GM23338 (cell line): ENCODE measurements around the gene TWIST2. TPM values are rescaled to one million over a fixed set of nuclear protein-coding genes. Genes with fewer than 3 reads are reported as not detected.

Experiments used
- ATAC-seq: fragments of 200-7000 bp; cut with Tn5 transposase; 3 replicates; pipeline ENCODE4 v1.9.1; 2020
- DNase-seq: peaks from one replicate; pipeline ENCODE4 v3.0.0-alpha.2; 2015; ENCODE audit warnings: low spot score
- H2AFZ ChIP-seq: fragments of 200-600 bp; sonication (generic); 2 replicates; pipeline ENCODE4 v1.8.0; 2016; ENCODE audit warnings: antibody characterized with exemption, mild to moderate bottlenecking, moderate library complexity
- H3F3A ChIP-seq: fragments of 200-600 bp; sonication (generic); replicated peaks from 2 replicates; pipeline ENCODE4 v1.8.0; 2017; ENCODE audit warnings: antibody characterized with exemption, mixed run types, low read depth
- H3K27ac ChIP-seq: fragments of 200-600 bp; sonication (generic); 2 replicates; pipeline ENCODE4 v1.6.1; 2016; ENCODE audit warnings: low read depth
- H3K27me3 ChIP-seq: fragments of 200-600 bp; sonication (generic); 2 replicates; pipeline ENCODE4 v1.8.0; 2016; ENCODE audit warnings: mild to moderate bottlenecking, mixed run types, moderate library complexity; ENCODE audit not compliant: insufficient read depth
- H3K36me3 ChIP-seq: fragments of 200-600 bp; sonication (generic); 2 replicates; pipeline ENCODE4 v1.8.0; 2016; ENCODE audit warnings: mild to moderate bottlenecking; ENCODE audit not compliant: insufficient read depth
- H3K4me1 ChIP-seq: fragments of 200-600 bp; sonication (generic); 2 replicates; pipeline ENCODE4 v1.8.0; 2016; ENCODE audit warnings: mild to moderate bottlenecking, moderate library complexity; ENCODE audit not compliant: insufficient read depth
- H3K4me2 ChIP-seq: fragments of 200-600 bp; sonication (generic); 2 replicates; pipeline ENCODE4 v1.7.1; 2017; ENCODE audit warnings: mixed run types
- H3K4me3 ChIP-seq: fragments of 200-600 bp; sonication (generic); 2 replicates; pipeline ENCODE4 v1.6.1; 2016; ENCODE audit warnings: mixed run types
- H3K79me2 ChIP-seq: fragments of 200-600 bp; sonication (generic); replicated peaks from 2 replicates; pipeline ENCODE4 v1.8.0; 2017; ENCODE audit warnings: mild to moderate bottlenecking; ENCODE audit not compliant: insufficient read depth
- H3K9me2 ChIP-seq: fragments of 200-600 bp; sonication (generic); 2 replicates; pipeline ENCODE4 v1.8.0; 2017; ENCODE audit not compliant: insufficient read depth
- H4K20me1 ChIP-seq: fragments of 200-600 bp; sonication (generic); replicated peaks from 2 replicates; pipeline ENCODE4 v1.8.0; 2017; ENCODE audit warnings: mild to moderate bottlenecking; ENCODE audit not compliant: insufficient read depth
- H3K27ac Mint-ChIP-seq: 2 replicates; pipeline ENCODE4 v1.8.0; 2020; ENCODE audit warnings: inconsistent platforms, mild to moderate bottlenecking, moderate library complexity, mixed read lengths
- H3K27me3 Mint-ChIP-seq: 3 replicates; pipeline ENCODE4 v1.8.0; 2022; ENCODE audit warnings: low read depth, mild to moderate bottlenecking, moderate library complexity, mixed read lengths, inconsistent platforms; ENCODE audit not compliant: insufficient read depth, poor library complexity
- H3K36me3 Mint-ChIP-seq: 3 replicates; pipeline ENCODE4 v1.8.0; 2021; ENCODE audit warnings: low read depth, mild to moderate bottlenecking, inconsistent platforms, moderate library complexity, mixed read lengths
- H3K4me1 Mint-ChIP-seq: 3 replicates; pipeline ENCODE4 v1.8.0; 2020; ENCODE audit warnings: mild to moderate bottlenecking, inconsistent platforms, mixed read lengths
- H3K4me3 Mint-ChIP-seq: 3 replicates; pipeline ENCODE4 v1.8.0; 2021; ENCODE audit warnings: moderate library complexity, mild to moderate bottlenecking, inconsistent platforms, mixed read lengths
- H3K9me3 Mint-ChIP-seq: 3 replicates; pipeline ENCODE4 v1.8.0; 2020; ENCODE audit warnings: moderate library complexity, mild to moderate bottlenecking, inconsistent platforms, mixed read lengths
- EZH2 ChIP-seq: fragments of 200-600 bp; sonication (generic); IDR thresholded peaks from one replicate; pipeline ENCODE4 v1.8.0; 2017; ENCODE audit warnings: antibody characterized with exemption, mild to moderate bottlenecking, low read depth; ENCODE audit not compliant: unreplicated experiment
- ZNF462 ChIP-seq: fragments of 250-450 bp; sonication (Bioruptor Pico); IDR thresholded peaks from 2 replicates; pipeline ENCODE4 v1.5.0; 2020; ENCODE audit warnings: mild to moderate bottlenecking, moderate library complexity
- polyA plus RNA-seq: library from polyadenylated mRNA; unstranded; fragments of >200 nt; fragmentation: Nextera tagmentation; extraction: Ambion mirVana; gene quantifications from 2 replicates; pipeline ENCODE4 v1.2.1, GENCODE V29; 2016
- total RNA-seq: library from RNA; depleted of rRNA; stranded (reverse); fragments of >200 nt; shearing (Covaris generic); gene quantifications from 2 replicates; pipeline ENCODE4 v1.2.3, GENCODE V29; 2014
- TF ChIP-seq, protein P1 (sequence below), 2 experiments: fragments of 200-600 bp in 1 of 2; sonication (generic) in 1 of 2; conservative IDR thresholded peaks; 2 replicates each; pipeline versions ENCODE4 v1.5.1 to v1.6.1; 2016 to 2017; ENCODE audit warnings: antibody characterized with exemption in 2 of 2, low read depth in 2 of 2, mild to moderate bottlenecking in 2 of 2, moderate library complexity in 1 of 2

Gene TWIST2
- total and polyA plus RNA-seq, 2 experiments from 2014 or later, result 7.0 to 12.5 TPM

DNA sequence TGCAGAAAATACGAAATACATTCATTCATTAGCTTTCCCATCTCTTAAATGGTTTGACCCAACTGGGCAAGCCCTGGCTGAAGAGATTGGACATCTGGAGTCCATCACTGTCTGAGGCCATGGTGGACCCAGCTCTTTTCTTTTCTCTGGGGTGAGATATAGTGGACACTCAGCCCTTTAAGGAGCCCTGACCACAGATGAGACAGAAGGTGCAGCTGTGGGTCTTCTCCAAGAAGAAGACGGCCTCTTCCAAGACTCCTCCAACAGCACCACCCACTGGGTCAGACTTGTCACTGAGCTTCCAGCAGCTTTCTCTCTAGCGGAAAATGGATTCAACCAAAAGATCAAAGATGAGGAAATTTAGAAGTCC lies 27.2 kb downstream of the TWIST2 start:
- DNase-seq (no peak), ATAC-seq (no peak)
- no peaks in the 10 kb centered on the region for H3K36me3 ChIP-seq
- no peaks in the 10 kb centered on the region for H3K4me1 Mint-ChIP-seq
- H4K20me1 ChIP-seq, result no peaks in the 10 kb centered on the region
- no peak overlapping the region for H3K4me3 ChIP-seq
- no peak overlapping the region for H2AFZ ChIP-seq
- H3K4me3 Mint-ChIP-seq, result no peak overlapping the region
- no peak for TF ChIP-seq EZH2
- 0 out of 2 replicates have a peak, but pooled peaks have one; percentile 31 for TF ChIP-seq ZNF462 (CRISPR knock-in tag)
- TF ChIP-seq, protein P1, sequence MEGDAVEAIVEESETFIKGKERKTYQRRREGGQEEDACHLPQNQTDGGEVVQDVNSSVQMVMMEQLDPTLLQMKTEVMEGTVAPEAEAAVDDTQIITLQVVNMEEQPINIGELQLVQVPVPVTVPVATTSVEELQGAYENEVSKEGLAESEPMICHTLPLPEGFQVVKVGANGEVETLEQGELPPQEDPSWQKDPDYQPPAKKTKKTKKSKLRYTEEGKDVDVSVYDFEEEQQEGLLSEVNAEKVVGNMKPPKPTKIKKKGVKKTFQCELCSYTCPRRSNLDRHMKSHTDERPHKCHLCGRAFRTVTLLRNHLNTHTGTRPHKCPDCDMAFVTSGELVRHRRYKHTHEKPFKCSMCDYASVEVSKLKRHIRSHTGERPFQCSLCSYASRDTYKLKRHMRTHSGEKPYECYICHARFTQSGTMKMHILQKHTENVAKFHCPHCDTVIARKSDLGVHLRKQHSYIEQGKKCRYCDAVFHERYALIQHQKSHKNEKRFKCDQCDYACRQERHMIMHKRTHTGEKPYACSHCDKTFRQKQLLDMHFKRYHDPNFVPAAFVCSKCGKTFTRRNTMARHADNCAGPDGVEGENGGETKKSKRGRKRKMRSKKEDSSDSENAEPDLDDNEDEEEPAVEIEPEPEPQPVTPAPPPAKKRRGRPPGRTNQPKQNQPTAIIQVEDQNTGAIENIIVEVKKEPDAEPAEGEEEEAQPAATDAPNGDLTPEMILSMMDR (conservative IDR thresholded peaks at IDR 0.05; ENCODE audit: low read depth in 2 of 2), result peak; percentile 36 to 58
- peaks cover 32% of the 10 kb centered on the region for H3K9me3 Mint-ChIP-seq
- H3K79me2 ChIP-seq, result no peaks in the 10 kb centered on the region
- no peaks in the 10 kb centered on the region for H3F3A ChIP-seq
- peaks cover 5% of the 10 kb centered on the region; the same call in 2 of the 3 replicates for H3K36me3 Mint-ChIP-seq
- H3K27ac ChIP-seq, result no peak overlapping the region
- H3K27me3 Mint-ChIP-seq, result peaks cover 10% of the 10 kb centered on the region
- no peak overlapping the region for H3K27ac Mint-ChIP-seq
- H3K4me2 ChIP-seq, result no peak overlapping the region
- no peaks in the 10 kb centered on the region for H3K27me3 ChIP-seq
- H3K9me2 ChIP-seq, result 0 out of 2 replicates have a peak, but pooled peaks cover 4% of the 10 kb centered on the region
- H3K4me1 ChIP-seq, result no peaks in the 10 kb centered on the region
